Medulla oblongata (tissue), 1 donor: ENCODE measurements around the gene TCF7.

ENCODE experiments used
- DNase-seq: peaks from one replicate; pipeline ENCODE4 v3.0.0-alpha.2; 2015; ENCODE audit errors: extremely low spot score

The TCF7 gene

GRCh38 chr5:134113902-134114875 is at the start of gene TCF7:
TSS of gene TCF7 (plus strand) at chr5:134114681. CDS start at chr5:134114907, 226 bp downstream.
- peak; percentile 79 for DNase-seq

- no peak for DNase-seq
Measured at GRCh38 chr5:134069553-134069952, 44.9 kb upstream of the TCF7 start.

DNA sequence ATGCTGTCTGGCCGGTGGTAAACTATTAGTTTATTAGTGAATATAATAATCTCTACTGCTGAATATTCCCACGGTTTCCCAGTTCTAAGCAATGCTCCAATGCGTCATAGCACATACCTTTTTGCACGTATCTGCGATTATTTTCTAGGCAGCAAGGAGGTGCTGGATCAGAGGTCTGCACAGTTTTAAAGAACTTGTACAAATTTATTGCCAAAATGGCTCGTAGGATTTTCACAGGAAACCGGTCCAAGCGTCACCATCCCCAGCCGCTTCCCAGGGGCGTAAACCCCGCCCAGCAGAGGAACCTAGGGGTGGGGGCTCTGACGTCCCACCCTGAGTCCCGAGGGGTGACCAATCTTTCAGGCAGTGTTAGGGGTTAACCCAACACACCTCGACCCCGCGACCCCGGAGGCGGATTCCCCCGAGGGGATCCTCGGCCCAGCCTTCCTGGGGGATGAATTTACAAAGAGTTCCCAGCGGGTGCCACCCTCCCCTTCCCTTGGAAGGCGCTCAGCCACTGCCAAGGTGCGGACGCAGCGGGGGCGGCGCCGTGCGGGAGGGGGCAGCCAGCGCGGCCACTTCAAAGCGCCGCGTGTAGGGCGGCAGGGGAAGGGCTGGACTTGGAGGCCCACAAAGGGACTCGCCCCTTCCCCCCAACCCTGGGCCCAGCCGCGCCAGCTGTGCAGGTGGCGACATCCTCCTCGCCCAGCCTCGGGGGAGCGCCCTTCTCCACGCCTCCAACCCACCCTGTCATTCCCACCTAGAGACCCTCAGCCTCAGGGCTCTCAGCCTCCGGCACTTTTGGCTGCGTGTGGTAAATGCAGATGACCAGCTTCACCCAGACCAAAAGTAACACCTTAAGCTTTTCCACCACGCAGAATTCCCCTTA is 43.5 kb upstream of the TCF7 start:
- DNase-seq: no peak

DNA sequence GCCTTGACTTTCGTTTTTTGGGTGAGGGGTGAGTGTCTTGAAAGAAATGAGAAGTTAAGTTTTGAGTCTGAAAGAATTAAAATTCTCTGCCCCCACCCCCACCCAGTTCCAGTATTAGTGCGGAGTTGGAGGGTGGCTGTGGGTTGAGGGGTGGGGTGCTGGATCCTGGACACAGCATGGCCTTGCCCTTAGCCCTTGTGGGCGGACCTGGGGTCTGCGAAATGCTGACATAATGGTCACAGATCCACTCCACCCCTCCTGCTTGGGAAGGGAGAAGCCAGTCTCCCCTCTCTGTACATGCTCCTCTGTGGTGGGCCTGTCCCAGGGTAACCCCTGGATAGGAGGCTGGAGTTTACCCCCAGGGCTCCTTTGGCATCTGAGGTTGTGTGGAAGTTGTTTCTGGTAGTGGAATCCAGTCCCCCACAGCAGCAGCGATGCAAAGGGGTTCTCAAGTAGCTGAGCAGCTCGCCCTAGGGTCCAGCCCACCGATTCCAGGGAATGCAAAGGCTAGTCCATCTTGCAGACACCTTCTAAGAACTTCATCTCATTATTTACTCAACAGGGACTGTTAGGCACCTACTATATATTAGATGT is 42.8 kb upstream of the TCF7 start:
- DNase-seq: no peak

DNA sequence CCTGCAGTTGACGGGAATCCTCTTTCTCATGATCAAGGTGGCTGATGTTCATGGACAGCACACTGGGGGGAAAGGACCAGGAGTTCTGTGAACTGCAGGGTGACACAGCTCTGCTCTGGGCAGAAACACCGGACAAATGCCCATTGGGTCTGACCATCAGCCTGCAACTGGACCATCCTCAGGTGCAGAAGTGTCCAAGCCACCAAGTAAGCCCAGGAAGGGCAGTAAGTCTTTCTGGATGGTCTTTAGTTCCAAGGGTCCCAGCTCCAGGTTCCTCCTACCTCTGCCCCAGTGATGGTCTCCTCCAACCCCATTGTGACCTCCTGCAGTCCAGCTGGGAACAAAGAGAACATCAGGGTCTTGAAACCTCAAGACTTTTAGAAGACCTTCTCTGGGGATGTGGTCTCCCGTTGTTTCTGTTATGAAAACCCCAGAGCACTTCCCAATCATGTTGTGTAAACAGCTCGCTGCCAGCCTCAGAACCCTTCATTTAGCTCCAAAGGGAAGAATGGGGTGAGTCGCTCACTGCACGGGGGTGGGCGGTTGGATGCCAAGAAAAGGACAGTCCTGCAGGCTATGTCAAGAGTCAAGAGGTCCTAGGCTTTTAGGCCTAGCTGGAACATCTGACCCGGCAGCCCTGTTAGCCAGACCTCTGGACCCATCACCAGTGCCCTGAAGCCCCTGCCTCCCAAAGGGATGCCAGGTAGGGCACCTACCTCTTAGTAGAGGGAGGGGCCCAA is 41.8 kb upstream of the TCF7 start:
- no peak for DNase-seq

DNA sequence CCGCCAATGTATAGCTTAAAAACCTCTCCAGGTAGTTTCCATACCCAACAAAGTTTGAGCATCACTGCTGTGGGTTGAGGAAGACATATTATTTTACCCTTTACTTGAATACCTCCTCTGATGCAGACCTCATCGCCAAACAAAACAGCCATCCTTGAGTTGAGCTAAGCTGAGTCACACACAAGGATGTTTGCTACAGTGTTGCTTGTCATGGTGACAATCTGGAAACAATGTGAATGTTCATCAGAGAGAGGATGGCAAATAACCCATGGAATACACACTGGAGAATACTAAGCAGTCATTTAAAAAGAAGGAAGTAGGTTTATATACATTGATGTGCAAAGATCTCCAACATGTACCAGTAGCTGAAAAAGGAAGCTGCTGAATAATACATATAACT is 41.1 kb upstream of the TCF7 start:
- no peak for DNase-seq

DNA sequence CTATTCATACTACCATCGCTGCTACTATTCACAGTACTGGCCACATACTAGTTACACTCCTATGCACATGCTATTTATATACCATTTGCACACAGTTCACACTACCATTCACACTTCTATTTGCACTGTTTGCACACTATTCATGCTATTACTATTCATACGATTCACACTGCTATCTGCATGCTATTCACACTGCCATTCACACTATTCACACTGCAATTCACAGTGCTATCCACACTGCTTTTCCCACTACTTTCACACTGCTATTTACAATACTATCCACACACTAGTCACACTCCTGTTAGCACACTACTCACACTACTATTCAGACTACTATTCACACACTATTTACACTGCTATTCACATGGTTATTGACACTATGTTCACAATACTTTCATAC is 39.4 kb upstream of the TCF7 start:
- DNase-seq: no peak

DNA sequence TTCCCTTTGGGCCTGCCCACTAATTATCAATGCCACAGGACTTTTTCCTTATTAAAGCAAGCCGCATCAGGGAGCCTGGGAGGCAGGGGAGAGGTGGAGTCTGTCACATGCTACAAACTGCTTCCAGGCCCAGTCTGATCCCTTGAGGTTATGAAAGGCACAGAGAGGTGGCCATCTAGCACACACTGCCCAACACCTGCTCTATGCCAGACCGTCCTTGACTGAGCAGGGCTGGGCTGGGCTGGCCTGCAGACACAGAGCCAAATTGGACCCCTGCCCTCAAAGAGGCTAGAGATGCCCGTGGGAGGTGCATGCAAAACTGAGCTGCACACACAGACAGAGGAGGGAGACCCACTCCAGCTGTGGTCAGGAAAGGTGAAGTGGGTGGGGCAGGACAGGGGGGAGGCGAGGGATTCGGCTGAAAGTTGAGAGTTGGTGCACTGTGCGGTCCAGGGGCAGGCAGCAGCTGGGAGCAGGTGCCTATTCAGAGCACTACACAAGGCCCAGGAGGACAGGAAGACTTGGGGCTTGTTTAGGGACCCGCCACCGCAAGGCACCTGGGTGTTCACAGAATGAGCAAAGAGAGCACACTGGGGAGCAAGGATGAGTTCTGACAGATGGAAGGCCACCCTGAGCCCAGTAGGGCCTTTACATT is 36.4 kb upstream of the TCF7 start:
- DNase-seq: no peak

DNA sequence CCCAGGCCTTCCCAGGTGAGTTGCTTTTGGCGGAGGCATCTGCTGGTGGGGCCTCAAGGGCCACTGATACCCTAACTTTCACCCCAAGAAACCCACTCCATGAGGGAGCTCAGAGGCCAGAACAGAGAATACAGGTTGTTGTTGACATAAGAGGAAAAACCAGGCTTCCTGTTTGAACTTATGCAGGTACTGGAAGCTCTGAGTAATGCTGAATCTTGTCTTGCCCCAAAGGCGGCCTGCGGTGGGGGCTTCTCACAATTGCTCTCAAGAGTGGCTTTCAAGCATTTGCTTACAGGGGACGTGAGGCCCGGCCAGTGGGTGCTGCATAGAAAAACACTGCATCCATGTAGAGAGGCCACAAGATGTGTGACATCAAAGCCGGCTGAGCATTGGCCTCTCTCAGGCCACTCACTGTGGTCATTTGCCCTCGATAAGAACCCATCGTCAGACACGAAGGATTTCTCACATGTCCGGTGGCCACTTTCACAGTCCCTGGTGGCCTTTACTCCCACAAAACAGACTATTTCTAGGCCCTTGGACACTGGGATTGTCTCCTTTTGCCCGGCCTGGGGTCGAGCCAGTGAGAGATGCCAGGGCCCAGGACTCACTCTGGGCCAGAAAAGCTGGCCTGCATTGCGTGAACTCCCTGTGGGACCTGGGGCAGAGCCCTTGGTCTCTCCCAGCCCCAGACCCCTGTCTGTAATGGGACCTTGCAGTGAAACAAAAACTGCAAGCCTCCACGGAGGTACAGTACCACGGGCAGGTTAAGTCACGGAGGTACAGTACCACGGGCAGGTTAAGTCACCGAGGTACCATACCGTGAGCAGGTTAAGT is 34.5 kb upstream of the TCF7 start:
- no peak for DNase-seq

GRCh38 chr5:134082264-134082992 is 32.1 kb upstream of the TCF7 start:
- no peak for DNase-seq

- DNase-seq: no peak
Measured at GRCh38 chr5:134083517-134083916, 31.0 kb upstream of the TCF7 start.

DNA sequence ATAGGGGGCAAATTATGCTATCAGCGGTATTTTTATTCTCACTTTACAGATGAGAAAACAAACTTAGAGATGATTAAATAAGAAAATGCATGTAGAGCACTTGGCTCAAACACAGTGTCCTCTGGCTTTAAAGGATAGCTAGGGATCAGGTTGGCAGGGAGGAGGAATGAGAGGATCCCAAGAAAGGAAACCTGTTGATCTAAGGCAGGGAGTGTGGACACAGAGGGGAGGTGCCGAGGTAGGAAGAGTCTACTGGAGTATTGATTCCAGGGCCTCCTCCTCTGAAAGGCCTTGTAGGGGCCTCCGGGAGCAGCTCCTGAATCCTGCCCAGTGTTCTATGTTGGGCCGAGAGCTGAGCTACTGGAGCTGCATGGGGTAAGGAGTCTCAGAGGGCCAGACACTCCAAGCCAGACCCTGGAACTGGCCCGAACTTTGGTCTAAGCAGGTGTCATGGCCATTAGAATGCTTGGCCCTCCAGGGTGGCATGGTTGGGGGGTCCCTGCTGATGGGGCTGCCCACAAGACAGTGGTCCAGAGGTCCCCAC is 30.4 kb upstream of the TCF7 start:
- DNase-seq: no peak

DNA sequence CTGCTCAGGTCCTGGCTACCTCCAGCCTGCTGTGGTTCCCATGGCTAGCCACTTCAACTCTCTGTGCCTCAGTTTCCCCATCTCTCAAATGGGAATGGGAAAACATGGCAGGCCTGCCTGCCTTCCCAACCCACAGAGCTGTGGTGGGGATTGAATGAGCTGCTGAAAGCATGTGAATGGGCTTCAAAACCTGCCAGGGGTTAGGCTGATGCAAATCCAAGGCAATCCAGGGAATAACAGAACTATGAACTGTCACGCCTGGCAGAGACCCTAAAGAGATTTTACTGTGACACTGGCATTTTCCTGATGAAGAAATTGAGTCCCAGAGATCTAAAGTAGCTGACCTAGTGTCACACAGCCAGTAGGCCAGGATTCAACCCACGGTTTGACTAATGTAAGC is 29.9 kb upstream of the TCF7 start:
- DNase-seq: no peak

DNA sequence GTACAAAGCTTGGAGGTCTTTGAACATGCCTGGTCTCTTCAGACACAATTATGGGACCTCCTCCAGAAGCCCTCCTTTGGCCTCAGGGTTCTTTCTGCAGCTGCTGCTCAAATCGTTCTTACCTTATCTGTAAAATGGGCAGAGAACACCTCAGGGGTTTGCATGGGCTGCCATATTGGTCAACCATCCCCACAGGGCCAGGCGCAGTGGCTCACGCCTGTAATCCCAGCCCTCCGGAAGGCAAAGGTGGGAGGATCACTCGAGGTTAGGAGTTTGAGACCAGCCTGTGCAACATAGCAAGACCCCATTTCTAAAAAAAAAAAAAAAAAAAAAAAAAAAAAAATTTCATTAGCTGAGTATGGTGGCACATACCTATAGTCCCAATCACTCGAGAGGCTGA is 29.1 kb upstream of the TCF7 start:
- no peak for DNase-seq

GRCh38 chr5:134086225-134086942 is 28.1 kb upstream of the TCF7 start:
- no peak for DNase-seq

DNA sequence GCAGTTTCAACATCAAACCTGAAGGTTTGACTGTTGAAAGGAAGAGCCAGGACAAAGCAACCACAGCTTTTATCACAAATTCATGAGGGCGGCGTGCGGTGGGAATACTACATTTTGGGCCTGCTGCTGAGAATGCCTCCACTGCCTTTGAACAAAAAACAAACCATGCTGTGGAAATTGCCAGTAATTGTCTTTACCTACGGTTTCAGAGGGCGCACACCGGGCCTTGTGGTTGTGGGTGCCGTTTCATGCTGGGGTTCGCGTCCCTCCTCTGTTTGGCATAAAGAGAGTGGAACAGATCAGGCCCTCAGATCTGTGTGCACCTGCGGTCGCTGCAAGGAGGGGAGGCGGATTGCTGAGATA is 27.6 kb upstream of the TCF7 start:
- DNase-seq: no peak

GRCh38 chr5:134088291-134088690 is 26.2 kb upstream of the TCF7 start:
- no peak for DNase-seq

- no peak for DNase-seq
Measured at GRCh38 chr5:134088994-134089560, 25.4 kb upstream of the TCF7 start.
